GM19193 (cell line): ENCODE measurements around the gene B3GALT2.

Experiments used
- POLR2A ChIP-seq: IDR thresholded peaks from 4 replicates; pipeline ENCODE4 v1.6.1; 2011; ENCODE audit not compliant: insufficient read depth, insufficient read length; ENCODE audit errors: extremely low read depth

B3GALT2 gene

GRCh38 chr1:193142409-193142808 is 44.0 kb downstream of the B3GALT2 start:
- no peak for TF ChIP-seq POLR2A

- TF ChIP-seq POLR2A = no peak
These were observed 44.6 kb downstream of the B3GALT2 start for GRCh38 chr1:193141804-193142203.

- no peak for TF ChIP-seq POLR2A
These were observed 46.2 kb downstream of the B3GALT2 start for GRCh38 chr1:193140254-193140653.

- TF ChIP-seq POLR2A = no peak
These were observed 55.0 kb downstream of the B3GALT2 start for GRCh38 chr1:193131266-193131860.
